Lower leg skin (tissue), 3 donors: ENCODE results near the gene NNAT.

Experiments
- CTCF ChIP-seq, 3 donors: fragments of 450-650 bp; IDR thresholded peaks; one replicate each; pipeline ENCODE4 v1.5.1; 2016; ENCODE audit warnings: antibody characterized with exemption in 3 of 3, mild to moderate bottlenecking in 3 of 3, moderate library complexity in 2 of 3
- POLR2A ChIP-seq, 2 donors: fragments of 450-650 bp; IDR thresholded peaks; one replicate each; pipeline ENCODE4 v1.6.1; 2016 to 2017; ENCODE audit warnings: antibody characterized with exemption in 2 of 2, mild to moderate bottlenecking in 1 of 2, moderate library complexity in 1 of 2

GRCh38 chr20:37545516-37545915 lies 24.5 kb downstream of the NNAT start:
- TF ChIP-seq CTCF (IDR thresholded peaks at IDR 0.05) (no peak), POLR2A (IDR thresholded peaks at IDR 0.05) (no peak)
